ENCODE measurements around the gene GNS. TPM values are rescaled to one million over a fixed set of nuclear protein-coding genes. Genes with fewer than 3 reads are reported as not detected.

Gene GNS
- total and polyA plus RNA-seq, 2 of the 4 experiments (the other 2 are of a cell fraction) = 60.4 to 80.7 TPM

GRCh38 chr12:64793610-64794009, 34.4 kb upstream of the GNS start:
- no TSS peak for BruUV-seq (replicated peaks)

More at GRCh38 chr12:64793610-64794009, 34.4 kb upstream of the GNS start:
- no peak overlapping the region for H3K4me2 ChIP-seq (ENCODE audit: low read depth, low read length)
- H3K23ac ChIP-seq (ENCODE audit: low read depth, low read length) = no peak overlapping the region
- POLR2A ChIA-PET (ENCODE audit: unreplicated experiment) = no interaction called here
- no peak for TF ChIP-seq MXI1 (IDR thresholded peaks at IDR 0.05; ENCODE audit: borderline replicate concordance, low read depth, low read length)
- no peak for TF ChIP-seq USF2 (IDR thresholded peaks at IDR 0.05; ENCODE audit: low read depth, low read length)
- H3K27ac ChIP-seq (ENCODE audit: insufficient read depth, low read length) = no peak overlapping the region
- no peak overlapping the region for H2BK15ac ChIP-seq (ENCODE audit: low read depth, low read length)
- dilution Hi-C loops (cut with HindIII; ENCODE audit: low sequenced_read_pairs, unreplicated experiment) (no loop called here), in situ Hi-C loops (cut with MboI; ENCODE audit: low sequenced_read_pairs) (no loop called here), intact Hi-C loops (cut with micrococcal nuclease) (no loop called here)
- no peaks in the 10 kb centered on the region for H3K9me3 ChIP-seq (ENCODE audit: control insufficient read depth, insufficient read depth, low read length)
- H2BK120ac ChIP-seq (ENCODE audit: low read depth, low read length) = no peak overlapping the region
- no peak overlapping the region for H3K4me3 ChIP-seq (ENCODE audit: insufficient read depth, low read depth, low read length)
- DNase-seq (no peak), ATAC-seq (ENCODE audit: low read depth) (no peak)
- H3K36me3 ChIP-seq (ENCODE audit: control insufficient read depth, insufficient read depth, low read length) = no peaks in the 10 kb centered on the region
- H3K18ac ChIP-seq (ENCODE audit: low read depth, low read length) = no peak overlapping the region
- H3K4me1 ChIP-seq (ENCODE audit: control insufficient read depth, insufficient read depth, low read length) = no peaks in the 10 kb centered on the region
- H3K14ac ChIP-seq (replicated peaks; ENCODE audit: low read depth, low read length) = no peak overlapping the region
- CTCF ChIA-PET = interaction anchor here (1.1 to 3.3 kb wide), 2 partner anchors 8 to 11 kb away, joined by 3 to 10 read pairs; no protein-coding TSS in a partner anchor
- H4K20me1 ChIP-seq (ENCODE audit: insufficient read depth, low read length) = no peaks in the 10 kb centered on the region
- H4K91ac ChIP-seq (ENCODE audit: insufficient read depth, low read depth, low read length) = no peak overlapping the region
- no peak overlapping the region for H2BK5ac ChIP-seq (ENCODE audit: low read depth, low read length, poor library complexity, severe bottlenecking)
- no peak overlapping the region for H4K5ac ChIP-seq (ENCODE audit: low read depth, low read length)
- no peaks in the 10 kb centered on the region for H3K79me1 ChIP-seq (ENCODE audit: low read depth in 1 of 2, low read length in 2 of 2)
- no peak overlapping the region for H2BK20ac ChIP-seq (ENCODE audit: low read depth, low read length)
- 67% methylated on average over 1 of the region's 3 CpGs; no CpG with 5 or more reads in 1 of the 2 experiments for WGBS, 2 experiments (ENCODE audit: extremely low coverage in 2 of 2, insufficient read length in 1 of 2)
- H3K9ac ChIP-seq (ENCODE audit: low read depth, low read length) = no peak overlapping the region
- peaks cover 18% of the 10 kb centered on the region for H3K27me3 ChIP-seq (ENCODE audit: control insufficient read depth, insufficient read depth, low read length)
- no peak overlapping the region for H2AK9ac ChIP-seq (replicated peaks; ENCODE audit: low read depth, low read length, poor library complexity)
- H2AFZ ChIP-seq (replicated peaks; ENCODE audit: low read length, poor library complexity) = no peak overlapping the region
- no peak overlapping the region for H3K4ac ChIP-seq (ENCODE audit: low read depth, low read length)
- H2AK5ac ChIP-seq (ENCODE audit: low read depth, low read length) = no peak overlapping the region
- no peaks in the 10 kb centered on the region for H3K9me1 ChIP-seq (ENCODE audit: insufficient read depth, low read length)
- H3K56ac ChIP-seq (ENCODE audit: extremely low read depth, insufficient read depth, low read length) = no peak overlapping the region
- no peak overlapping the region for H4K8ac ChIP-seq (ENCODE audit: low read depth in 2 of 2, low read length in 2 of 2)

Measured in IMR-90 (cell line).